HG03159 (cell line): Measurements from ENCODE around the gene ZNF83.
"Not testable (repeated sequence)": the region's sequence is repeated elsewhere in the genome, so short reads cannot be mapped to it uniquely, and the experiment has no call there.

Source experiments
- ATAC-seq: cut with Tn5 transposase; IDR thresholded peaks from one replicate; pipeline ENCODE4 v1.9.1; 2021; ENCODE audit warnings: mild to moderate bottlenecking, moderate library complexity; ENCODE audit not compliant: unreplicated experiment

The ZNF83 gene

DNA sequence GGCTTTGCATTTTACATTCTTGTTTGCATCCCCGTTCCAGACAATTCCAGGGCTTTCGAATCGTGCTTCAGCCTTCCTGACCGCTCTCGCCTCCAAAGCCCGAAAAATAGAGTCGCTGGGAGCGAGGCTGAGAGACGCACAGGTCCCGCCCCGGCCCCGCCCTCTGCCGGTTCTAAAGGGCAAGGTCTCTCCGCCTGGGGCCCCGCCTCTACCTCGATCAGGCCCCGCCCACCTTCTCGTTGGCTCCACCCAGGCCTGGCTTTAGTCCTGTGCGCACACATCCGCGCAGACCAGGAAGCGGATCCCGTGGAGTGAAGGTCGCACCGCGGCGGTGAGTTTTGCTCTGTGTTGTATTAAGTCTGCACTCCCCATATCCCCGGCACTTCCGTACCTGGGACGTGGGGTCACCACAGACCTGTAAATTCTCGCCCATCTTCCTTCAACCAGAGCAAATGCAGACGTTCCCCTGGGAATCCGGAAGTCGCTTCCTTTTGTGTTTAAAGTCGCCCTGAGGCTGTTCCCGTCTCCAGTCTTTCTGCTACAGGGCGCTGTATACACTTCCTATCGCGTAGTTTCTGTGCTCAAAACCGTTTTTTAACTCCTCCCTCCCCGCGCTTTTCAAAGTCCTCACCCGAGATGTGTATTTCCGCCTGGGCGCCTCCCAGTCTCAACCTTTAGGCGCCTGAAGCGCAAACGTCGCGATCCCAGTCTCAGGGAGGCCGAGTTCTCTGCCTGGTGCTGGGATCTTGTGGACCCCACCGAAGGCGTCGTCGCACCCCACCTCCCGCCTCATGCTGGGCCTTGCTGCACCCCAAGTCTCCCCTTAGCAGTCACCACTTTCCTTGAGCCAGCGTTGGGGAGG, 67.9 kb downstream of the ZNF83 start, which contains the start of gene ZNF701:
TSS of gene ZNF701 (plus strand) at position 288 of the 862 bp plus-strand sequence. CDS start 3,861 bp downstream, outside the sequence.
- ATAC-seq, result peak; percentile 96

DNA sequence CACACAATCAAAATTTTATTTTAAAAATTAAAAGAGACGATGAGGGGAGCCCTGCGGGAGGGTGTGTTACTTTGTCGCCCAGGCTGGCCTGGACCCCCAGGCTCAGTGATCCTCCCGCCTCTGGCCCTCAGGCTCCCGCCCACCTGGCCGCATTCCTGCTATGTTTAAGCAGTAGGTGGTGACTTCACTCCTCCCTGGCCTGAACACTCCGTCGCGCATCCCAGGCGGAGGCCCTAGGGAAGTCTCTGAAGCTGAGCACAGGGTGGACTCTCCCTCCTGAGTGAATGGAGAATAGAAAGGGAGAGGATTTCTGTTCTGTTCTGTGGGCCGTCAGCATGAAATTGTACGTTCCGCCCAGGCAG, 68.5 kb downstream of the ZNF83 start:
- ATAC-seq, result not testable (repeated sequence)

DNA sequence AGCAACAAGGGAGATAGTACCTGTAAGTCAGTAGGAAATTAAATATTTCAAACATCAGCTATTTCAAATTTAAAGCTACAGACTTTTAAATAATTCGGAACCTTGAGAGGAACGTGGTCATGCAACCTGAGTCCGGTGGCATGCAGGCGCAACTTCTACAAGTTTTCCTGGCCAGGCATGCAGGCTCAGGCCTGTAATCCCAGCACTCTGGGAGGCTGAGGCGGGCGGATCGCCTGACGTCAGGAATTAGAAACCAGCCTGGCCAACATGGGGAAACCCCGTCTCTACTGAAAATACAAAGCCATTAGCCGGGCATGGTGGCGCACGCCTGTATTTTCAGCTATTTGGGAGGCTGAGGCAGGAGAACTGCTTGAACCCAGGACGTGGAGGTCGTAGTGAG, 70.2 kb downstream of the ZNF83 start:
- ATAC-seq, result no peak

DNA sequence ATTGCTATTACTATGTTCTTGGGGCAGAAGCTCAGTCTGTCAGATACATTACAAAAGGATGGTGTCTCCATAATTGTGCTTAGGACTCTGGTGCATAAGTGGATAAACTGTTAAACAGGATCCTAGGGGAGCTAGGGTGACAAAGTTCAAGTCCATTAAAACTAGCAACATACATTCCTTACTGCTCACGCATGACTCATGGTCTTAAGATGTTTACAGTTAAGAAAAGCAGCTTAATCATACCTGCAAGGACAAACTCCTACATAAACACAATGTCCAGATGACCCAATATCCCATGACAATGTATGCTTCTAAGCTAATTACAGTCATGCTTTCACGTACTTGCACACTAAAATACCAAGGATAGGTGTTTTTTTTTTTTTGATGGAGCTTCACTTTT, 71.6 kb downstream of the ZNF83 start:
- no peak for ATAC-seq

DNA sequence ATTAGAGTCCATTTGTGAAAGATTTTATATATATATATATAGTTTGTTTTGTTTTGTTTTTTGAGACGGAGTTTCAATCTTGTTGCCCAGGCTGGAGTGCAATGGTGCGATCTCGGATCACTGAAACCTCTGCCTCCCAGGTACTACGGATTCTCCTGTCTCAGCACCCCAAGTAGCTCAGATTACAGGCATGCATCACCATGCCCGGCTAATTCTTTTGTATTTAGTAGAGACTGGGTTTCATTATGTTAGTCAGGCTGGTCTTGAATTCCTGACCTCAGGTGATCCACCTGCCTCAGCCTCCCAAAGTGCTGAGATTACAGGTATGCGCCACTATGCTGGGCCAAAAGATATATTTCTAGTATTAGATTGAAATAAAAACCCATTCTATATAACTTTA, 72.0 kb downstream of the ZNF83 start:
- ATAC-seq, result no peak
